ENCODE results near the gene RHOT2. TPM values are rescaled to one million over a fixed set of nuclear protein-coding genes. Genes with fewer than 3 reads are reported as not detected.

The RHOT2 gene
- total RNA-seq, 2 experiments from 2014 or later = 173 to 183 TPM

GRCh38 chr16:719815-720446 is 52.0 kb downstream of the RHOT2 start:
- Mint-ChIP-seq H3K4me3 (peak overlapping the region; percentile 78), H3K27ac (peak overlapping the region; percentile 56), H3K4me1 (peaks cover 5% of the 10 kb centered on the region), H3K27me3 (peaks cover 7% of the 10 kb centered on the region), H3K9me3 (no peaks in the 10 kb centered on the region), H3K36me3 (no peaks in the 10 kb centered on the region)
- DNase-seq (no peak), ATAC-seq (ENCODE audit: low read depth) (no peak)
- POLR2A ChIA-PET = interaction anchor here (0.5 to 4.2 kb wide), 8 partner anchors 9 to 319 kb away, joined by 3 to 11 read pairs (median 4); partner anchors contain the start of genes CIAO3, RHOT2 and WDR24

DNA sequence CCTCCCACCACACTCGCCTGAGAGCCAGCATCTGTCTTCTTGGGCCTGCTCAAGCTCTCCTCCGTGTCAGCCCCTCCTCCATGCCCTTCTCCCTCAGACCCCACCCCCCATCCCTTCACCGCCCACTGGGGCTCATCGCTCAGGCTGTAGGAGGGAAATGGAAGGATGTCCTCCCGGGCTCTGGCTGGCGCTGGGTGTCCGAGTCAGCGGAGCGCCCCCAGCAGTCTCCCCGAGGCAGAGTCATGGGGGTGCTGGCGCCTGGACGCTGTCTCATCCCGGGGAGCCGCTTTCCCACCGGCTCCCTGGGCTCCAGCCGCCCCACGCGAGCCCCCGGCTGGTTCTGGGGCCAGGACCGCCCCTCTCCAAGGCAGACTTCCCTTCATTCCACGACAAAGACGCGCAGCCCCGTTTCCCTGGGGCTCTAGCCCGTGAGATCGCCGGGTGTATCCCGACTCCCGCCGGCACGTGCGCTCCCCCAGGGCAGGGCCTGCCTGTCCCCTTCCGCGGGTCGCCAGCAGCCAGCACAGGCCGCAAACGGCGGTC is 52.6 kb downstream of the RHOT2 start:
- H3K4me3 Mint-ChIP-seq = peak overlapping the region; percentile 78
- peaks cover 5% of the 10 kb centered on the region for H3K4me1 Mint-ChIP-seq
- POLR2A ChIA-PET = interaction anchor here (0.6 to 4.2 kb wide), 10 partner anchors 8 to 52 kb away, joined by 3 to 11 read pairs (median 4); partner anchors contain the start of genes CIAO3, RHOT2, STUB1 and WDR24

DNA sequence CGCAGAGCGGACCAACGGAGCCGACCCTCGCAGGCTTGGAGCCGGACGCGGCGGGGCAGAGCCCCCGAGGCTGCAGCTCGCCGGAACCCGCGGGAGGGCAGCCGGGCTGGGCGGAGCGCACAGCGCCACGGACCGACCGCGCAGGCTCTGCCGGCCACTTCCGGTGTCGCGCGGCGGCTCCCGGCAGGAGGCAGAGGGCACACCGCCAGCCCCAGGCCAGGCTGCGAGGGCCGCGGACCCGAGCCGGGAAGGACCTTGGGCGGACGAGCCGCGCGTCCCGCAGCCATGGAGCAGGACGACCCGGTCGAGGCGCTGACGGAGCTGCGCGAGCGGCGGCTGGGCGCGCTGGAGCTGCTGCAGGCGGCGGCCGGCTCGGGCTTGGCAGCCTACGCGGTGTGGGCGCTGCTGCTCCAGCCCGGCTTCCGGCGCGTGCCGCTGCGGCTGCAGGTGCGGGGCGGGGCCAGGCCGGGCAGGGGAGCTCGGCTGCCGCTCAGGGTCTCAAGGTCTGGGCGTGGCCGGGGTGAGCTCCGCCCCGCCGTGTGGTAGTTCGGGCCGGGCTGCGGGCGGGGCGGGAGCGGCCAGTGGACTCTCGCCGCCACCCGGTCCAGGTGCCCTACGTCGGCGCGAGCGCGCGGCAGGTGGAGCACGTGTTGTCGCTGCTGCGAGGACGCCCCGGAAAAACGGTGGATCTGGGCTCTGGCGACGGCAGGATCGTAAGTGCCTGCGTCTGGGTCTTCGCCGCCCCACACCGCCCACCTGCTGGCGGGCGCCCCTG is 53.2 kb downstream of the RHOT2 start, which contains the start of gene ANTKMT:
ANTKMT (plus strand) TSS at position 157 of the 775 bp plus-strand sequence; CDS start at position 286, 129 bp downstream.
- Mint-ChIP-seq H3K27me3 (peaks cover 3% of the 10 kb centered on the region), H3K9me3 (no peaks in the 10 kb centered on the region), H3K4me3 (peak within 1 kb of the TSS; percentile 78), H3K36me3 (no peaks in the 10 kb centered on the region), H3K4me1 (peaks cover 5% of the 10 kb centered on the region), H3K27ac (peak within 1 kb of the TSS; percentile 56)
- ATAC-seq (ENCODE audit: low read depth) (peak; percentile 68), DNase-seq (peak; percentile 86)
- POLR2A ChIA-PET = interaction anchor here (0.6 to 4.2 kb wide), 8 partner anchors 9 to 53 kb away, joined by 3 to 11 read pairs (median 5); partner anchors contain the start of genes CIAO3, RHOT2, STUB1 and WDR24

More for the DNA sequence above, 52.6 kb downstream of the RHOT2 start:
- peak overlapping the region; percentile 56 for H3K27ac Mint-ChIP-seq
- no peaks in the 10 kb centered on the region for H3K36me3 Mint-ChIP-seq
- ATAC-seq (ENCODE audit: low read depth) (peak; percentile 13), DNase-seq (no peak)
- no peaks in the 10 kb centered on the region for H3K9me3 Mint-ChIP-seq
- peaks cover 7% of the 10 kb centered on the region for H3K27me3 Mint-ChIP-seq

- Mint-ChIP-seq H3K27me3 (no peaks in the 10 kb centered on the region), H3K4me1 (peaks cover 3% of the 10 kb centered on the region), H3K36me3 (no peaks in the 10 kb centered on the region), H3K4me3 (peak overlapping the region; percentile 13), H3K9me3 (no peaks in the 10 kb centered on the region), H3K27ac (no peak overlapping the region)
- DNase-seq (no peak), ATAC-seq (ENCODE audit: low read depth) (no peak)
- POLR2A ChIA-PET = interaction anchor here (1.0 to 4.2 kb wide), 6 partner anchors 8 to 41 kb away, joined by 4 to 11 read pairs (median 5); partner anchors contain the start of genes CIAO3, STUB1 and WDR24
Observed at GRCh38 chr16:721765-722540, 54.0 kb downstream of the RHOT2 start.

- no peak for DNase-seq
- Mint-ChIP-seq H3K4me1 (peaks cover 3% of the 10 kb centered on the region), H3K9me3 (no peaks in the 10 kb centered on the region), H3K27ac (no peak overlapping the region), H3K36me3 (no peaks in the 10 kb centered on the region), H3K4me3 (no peak overlapping the region), H3K27me3 (no peaks in the 10 kb centered on the region)
- POLR2A ChIA-PET = interaction anchor here (0.9 to 4.2 kb wide), 3 partner anchors 13 to 28 kb away, joined by 4 to 11 read pairs (median 6); partner anchors contain the start of gene CIAO3
- ATAC-seq (ENCODE audit: low read depth) = no peak
Observed at GRCh38 chr16:722835-723633, 55.1 kb downstream of the RHOT2 start.

DNA sequence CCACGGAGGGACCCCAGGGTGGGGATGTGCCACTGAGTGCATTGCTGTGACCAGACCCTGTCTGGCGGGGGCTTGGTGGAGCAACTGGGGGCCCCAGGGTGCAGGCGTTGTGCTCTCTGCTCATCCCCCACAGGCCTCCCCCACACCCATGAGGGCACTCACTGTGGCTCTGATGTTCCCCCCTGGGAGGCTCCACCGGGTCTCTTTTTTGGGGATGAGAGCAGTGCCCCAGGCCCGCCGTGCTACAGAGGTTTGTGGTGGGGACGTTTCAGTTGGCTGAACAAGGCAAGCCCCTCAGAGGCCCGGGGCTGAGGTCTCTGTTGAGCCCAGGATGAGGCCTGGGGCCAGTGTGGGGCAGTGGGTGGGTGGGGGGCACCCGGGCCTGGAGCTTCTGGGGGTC is 55.8 kb downstream of the RHOT2 start:
- Mint-ChIP-seq H3K4me3 (no peak overlapping the region), H3K9me3 (no peaks in the 10 kb centered on the region), H3K27me3 (no peaks in the 10 kb centered on the region), H3K4me1 (peaks cover 3% of the 10 kb centered on the region), H3K27ac (no peak overlapping the region), H3K36me3 (no peaks in the 10 kb centered on the region)
- no peak for DNase-seq
- ATAC-seq (ENCODE audit: low read depth) = no peak
- POLR2A ChIA-PET = interaction anchor here (0.9 to 4.2 kb wide), 3 partner anchors 12 to 28 kb away, joined by 4 to 11 read pairs (median 6); partner anchors contain the start of gene CIAO3

Other genes with a start within 250 kb of the RHOT2 start
- gene RAB11FIP3, start 242.5 kb upstream of the RHOT2 start, total RNA-seq = 10 to 100 TPM; 28.8 to 29.3 TPM
- gene CAPN15, start 140.4 kb upstream of the RHOT2 start, total RNA-seq = 10 to 100 TPM; 83.5 to 87.4 TPM
- not detected for gene PRR35, start 107.7 kb upstream of the RHOT2 start, total RNA-seq
- 1 to 10 TPM; 3.0 to 3.6 TPM for gene NHLRC4, start 101.1 kb upstream of the RHOT2 start, total RNA-seq
- gene PIGQ, start 98.2 kb upstream of the RHOT2 start, total RNA-seq = 10 to 100 TPM; 46.3 to 54.3 TPM
- gene RAB40C, start 78.1 kb upstream of the RHOT2 start, total RNA-seq = 10 to 100 TPM; 15.1 to 18.2 TPM
- under 1 TPM; 0.47 to 0.60 TPM for gene WFIKKN1, start 37.1 kb upstream of the RHOT2 start, total RNA-seq
- 10 to 100 TPM; 75.7 to 81.2 TPM for gene METTL26, start 31.8 kb upstream of the RHOT2 start, total RNA-seq
- 10 to 100 TPM; 35.4 to 43.0 TPM for gene MCRIP2, start 26.3 kb upstream of the RHOT2 start, total RNA-seq
- 10 to 100 TPM; 73.2 to 79.1 TPM for gene WDR90, start 18.8 kb upstream of the RHOT2 start, total RNA-seq
- 1 to 10 TPM; 1.1 to 1.7 TPM for gene RHBDL1, start 7.5 kb downstream of the RHOT2 start, total RNA-seq
- 10 to 100 TPM; 74.3 to 93.3 TPM for gene STUB1, start 12.3 kb downstream of the RHOT2 start, total RNA-seq
- gene JMJD8, start 16.2 kb downstream of the RHOT2 start, total RNA-seq = 10 to 100 TPM; 34.0 to 38.3 TPM
- 10 to 100 TPM; 18.7 to 20.3 TPM for gene WDR24, start 22.3 kb downstream of the RHOT2 start, total RNA-seq
- 10 to 100 TPM; 15.9 to 21.8 TPM for gene FBXL16, start 37.7 kb downstream of the RHOT2 start, total RNA-seq
- 10 to 100 TPM; 10.0 to 12.4 TPM for gene METRN, start 47.0 kb downstream of the RHOT2 start, total RNA-seq
- gene ANTKMT, start 53.0 kb downstream of the RHOT2 start, total RNA-seq = 10 to 100 TPM; 21.6 to 23.2 TPM
- 1 to 10 TPM; 5.8 to 6.1 TPM for gene CCDC78, start 58.3 kb downstream of the RHOT2 start, total RNA-seq
- gene HAGHL, start 59.0 kb downstream of the RHOT2 start, total RNA-seq = 10 to 100 TPM; 25.8 to 34.2 TPM
- 10 to 100 TPM; 39.6 to 42.4 TPM for gene CIAO3, start 72.9 kb downstream of the RHOT2 start, total RNA-seq
- not detected for gene MSLN, start 92.6 kb downstream of the RHOT2 start, total RNA-seq
- 10 to 100 TPM; 25.1 to 26.6 TPM for gene RPUSD1, start 120.2 kb downstream of the RHOT2 start, total RNA-seq
- 10 to 100 TPM; 92.8 to 94.2 TPM for gene CHTF18, start 120.5 kb downstream of the RHOT2 start, total RNA-seq
- gene GNG13, start 132.6 kb downstream of the RHOT2 start, total RNA-seq = not detected